HCT116 (cell line): Measurements from ENCODE around the gene GGT6. TPM values are rescaled to one million over a fixed set of nuclear protein-coding genes. Genes with fewer than 3 reads are reported as not detected.

ENCODE experiments used
- ATAC-seq: fragments of 200-7000 bp; cut with Tn5 transposase; 2 replicates; pipeline ENCODE4 v1.9.1; 2020; ENCODE audit warnings: mild to moderate bottlenecking, moderate library complexity
- BruUV-seq: library from RNA; stranded (reverse); fragments of 400-500 nt; replicated peaks from 2 replicates; lab custom pipeline; 2021; lab: Mats Ljungman, UMichigan
- CTCF ChIA-PET: fragments of 300-600 bp; sonication (Branson Sonifier 250); formaldehyde crosslinking; loops from one replicate; lab custom pipeline; 2021; ENCODE audit warnings: antibody characterized with exemption; lab: Charles Lee
- POLR2A ChIA-PET: fragments of 300-600, 350-600 bp; sonication (Branson Sonifier 250); formaldehyde crosslinking; loops from one replicate; lab custom pipeline; 2021; ENCODE audit warnings: antibody characterized with exemption; lab: Charles Lee
- RAD21 ChIA-PET, 2 experiments: fragments of 300-600 bp; sonication (Branson Sonifier 250); formaldehyde crosslinking; loops; one replicate each; lab custom pipeline; 2023; ENCODE audit warnings: low total read pairs in 2 of 2; ENCODE audit not compliant: uncharacterized antibody in 2 of 2, unreplicated experiment in 2 of 2, low non-redundant PET in 1 of 2; lab: Charles Lee
- DNase-seq: peaks from one replicate; pipeline ENCODE4 v3.0.0-alpha.2; 2010; ENCODE audit warnings: low read depth, low spot score
- H2AFZ ChIP-seq: fragments of 200-600 bp; shearing (Covaris generic), sonication (generic); 2 replicates; pipeline ENCODE4 v1.6.1; 2017; ENCODE audit warnings: low read depth, mixed run types, mixed read lengths, antibody characterized with exemption, low read length; ENCODE audit not compliant: poor library complexity, severe bottlenecking
- H3K27ac ChIP-seq: 2 replicates; pipeline ENCODE4 v1.5.1; 2012; ENCODE audit warnings: low read depth, low read length
- H3K27me3 ChIP-seq: fragments of 200-600 bp; sonication (generic); 2 replicates; pipeline ENCODE4 v1.6.1; 2016; ENCODE audit warnings: mixed run types, low read length, mixed read lengths; ENCODE audit not compliant: insufficient read depth
- H3K36me3 ChIP-seq, 2 experiments: fragments of 200-500 bp in 1 of 2; fragments of 200-600 bp in 1 of 2; sonication (Bioruptor generic) in 1 of 2; sonication (generic) in 1 of 2; 2 replicates each; pipeline versions ENCODE4 v1.5.1 to v1.6.1; 2014 to 2016; ENCODE audit warnings: low read length in 2 of 2, inconsistent platforms in 1 of 2, mixed read lengths in 1 of 2, mixed run types in 1 of 2; ENCODE audit not compliant: insufficient read depth in 2 of 2, control insufficient read depth in 1 of 2
- H3K4me1 ChIP-seq, 2 experiments: fragments of 200-600 bp in 1 of 2; sonication (generic) in 1 of 2; 2 replicates each; pipeline versions ENCODE4 v1.5.1 to v1.6.1; 2012 to 2017; ENCODE audit warnings: low read length in 2 of 2, inconsistent platforms in 1 of 2, mild to moderate bottlenecking in 1 of 2, mixed read lengths in 1 of 2, mixed run types in 1 of 2, moderate library complexity in 1 of 2; ENCODE audit not compliant: insufficient read depth in 2 of 2, control insufficient read depth in 1 of 2
- H3K4me2 ChIP-seq: fragments of 200-600 bp; sonication (generic); 2 replicates; pipeline ENCODE4 v1.6.1; 2017; ENCODE audit warnings: mixed run types, low read length, mixed read lengths
- H3K4me3 ChIP-seq, 2 experiments: fragments of 200-600 bp in 1 of 2; sonication (generic) in 1 of 2; replicated peaks in 1 of 2; 2 replicates each; pipeline ENCODE4 v1.5.1; 2011 to 2016; ENCODE audit warnings: low read length in 2 of 2, control low read depth in 1 of 2, low read depth in 1 of 2, mild to moderate bottlenecking in 1 of 2, mixed read lengths in 1 of 2, mixed run types in 1 of 2
- H3K79me2 ChIP-seq: fragments of 200-600 bp; sonication (generic); 2 replicates; pipeline ENCODE4 v1.6.1; 2017; ENCODE audit warnings: mild to moderate bottlenecking, mixed run types, low read length, moderate library complexity, mixed read lengths; ENCODE audit not compliant: insufficient read depth
- H3K9ac ChIP-seq: fragments of 200-600 bp; sonication (generic); 2 replicates; pipeline ENCODE4 v1.6.1; 2016; ENCODE audit warnings: low read length, mixed read lengths
- H3K9me2 ChIP-seq: fragments of 200-600 bp; sonication (generic), shearing (Covaris generic); 2 replicates; pipeline ENCODE4 v1.6.1; 2017; ENCODE audit warnings: mixed run types, mild to moderate bottlenecking, moderate library complexity; ENCODE audit not compliant: insufficient read depth
- H3K9me3 ChIP-seq, 2 experiments: fragments of 200-500 bp in 1 of 2; fragments of 200-600 bp in 1 of 2; sonication (Bioruptor generic) in 1 of 2; sonication (generic) in 1 of 2; 2 replicates each; pipeline ENCODE4 v1.6.1; 2014 to 2017; ENCODE audit warnings: low read length in 2 of 2, mixed read lengths in 2 of 2, inconsistent platforms in 1 of 2, low read depth in 1 of 2, mild to moderate bottlenecking in 1 of 2, mixed run types in 1 of 2, moderate library complexity in 1 of 2; ENCODE audit not compliant: control insufficient read depth in 1 of 2, insufficient read depth in 1 of 2
- H4K20me1 ChIP-seq: fragments of 200-600 bp; sonication (generic), shearing (Covaris generic); 2 replicates; pipeline ENCODE4 v1.6.1; 2017; ENCODE audit warnings: mixed run types, mild to moderate bottlenecking, moderate library complexity; ENCODE audit not compliant: insufficient read depth
- CBX3 ChIP-seq: IDR thresholded peaks from 2 replicates; pipeline ENCODE4 v1.6.1; 2012; ENCODE audit warnings: low read depth
- CEBPB ChIP-seq: IDR thresholded peaks from 2 replicates; pipeline ENCODE4 v1.6.1; 2012; ENCODE audit warnings: low read depth
- EGR1 ChIP-seq: IDR thresholded peaks from 2 replicates; pipeline ENCODE4 v1.6.1; 2012; ENCODE audit warnings: low read depth
- EZH2 ChIP-seq: fragments of 200-600 bp; sonication (generic); IDR thresholded peaks from 2 replicates; pipeline ENCODE4 v1.6.1; 2017; ENCODE audit warnings: antibody characterized with exemption, mixed run types
- FOSL1 ChIP-seq: IDR thresholded peaks from 2 replicates; pipeline ENCODE4 v1.6.1; 2012; ENCODE audit warnings: low read depth
- JUND ChIP-seq: IDR thresholded peaks from 2 replicates; pipeline ENCODE4 v1.6.1; 2012
- POLR2A ChIP-seq: IDR thresholded peaks from 2 replicates; pipeline ENCODE4 v1.7.0; 2011; ENCODE audit warnings: borderline replicate concordance; ENCODE audit not compliant: insufficient read depth, insufficient read length; ENCODE audit errors: extremely low read depth
- POLR2AphosphoS5 ChIP-seq: IDR thresholded peaks from 2 replicates; pipeline ENCODE4 v1.6.1; 2011; ENCODE audit warnings: mild to moderate bottlenecking, low read depth, low read length, moderate library complexity
- RAD21 ChIP-seq: IDR thresholded peaks from 2 replicates; pipeline ENCODE4 v1.6.1; 2012; ENCODE audit warnings: low read depth, mild to moderate bottlenecking
- SP1 ChIP-seq: IDR thresholded peaks from 2 replicates; pipeline ENCODE4 v1.6.1; 2012; ENCODE audit warnings: low read depth
- SRF ChIP-seq: IDR thresholded peaks from 2 replicates; pipeline ENCODE4 v1.6.1; 2012; ENCODE audit warnings: low read depth
- TCF7L2 ChIP-seq: IDR thresholded peaks from 2 replicates; pipeline ENCODE4 v1.7.0; 2011; ENCODE audit warnings: borderline replicate concordance, inconsistent platforms; ENCODE audit not compliant: insufficient read depth, insufficient read length; ENCODE audit errors: extremely low read depth
- YY1 ChIP-seq: IDR thresholded peaks from 2 replicates; pipeline ENCODE4 v1.6.1; 2011; ENCODE audit warnings: low read length, low read depth, moderate library complexity, mild to moderate bottlenecking; ENCODE audit not compliant: insufficient replicate concordance; ENCODE audit errors: extremely low read depth
- ZNF274 ChIP-seq: fragments of 200-500 bp; sonication (Bioruptor generic); IDR thresholded peaks from 2 replicates; pipeline ENCODE4 v1.6.1; 2014; ENCODE audit warnings: mild to moderate bottlenecking, low read depth, low read length, inconsistent platforms
- intact Hi-C: fragments of 100-400 bp; cut with micrococcal nuclease; formaldehyde crosslinking; loops from 2 replicates; pipeline ENCODE4 v1.10.0; 2022
- total RNA-seq: library from RNA; stranded (reverse); gene quantifications from one replicate; pipeline ENCODE4 v1.2.1, GENCODE V29; 2021; ENCODE audit not compliant: unreplicated experiment
- TF ChIP-seq, protein P1 (sequence below): IDR thresholded peaks from 2 replicates; pipeline ENCODE4 v1.6.1; 2012; ENCODE audit warnings: low read depth
- TF ChIP-seq, protein P2 (sequence below): IDR thresholded peaks from 2 replicates; pipeline ENCODE4 v1.6.1; 2012
- TF ChIP-seq, protein P3 (sequence below), 3 experiments: fragments of 200-600 bp in 1 of 3; sonication (generic) in 1 of 3; IDR thresholded peaks in 2 of 3; conservative IDR thresholded peaks in 1 of 3; 2 replicates each; pipeline ENCODE4 v1.5.1; 2012 to 2017; ENCODE audit warnings: low read depth in 2 of 3, low read length in 2 of 3, antibody characterized with exemption in 1 of 3, borderline replicate concordance in 1 of 3, control low read depth in 1 of 3, mild to moderate bottlenecking in 1 of 3, mixed read lengths in 1 of 3, mixed run types in 1 of 3, moderate library complexity in 1 of 3; ENCODE audit not compliant: insufficient read depth in 1 of 3
- TF ChIP-seq, protein P4 (sequence below): IDR thresholded peaks from 2 replicates; pipeline ENCODE4 v1.6.1; 2012
- TF ChIP-seq, protein P5 (sequence below): IDR thresholded peaks from 2 replicates; pipeline ENCODE4 v1.6.1; 2011; ENCODE audit warnings: mild to moderate bottlenecking, low read length, moderate library complexity; ENCODE audit not compliant: insufficient replicate concordance; ENCODE audit errors: extremely low read depth

GGT6 gene
- total RNA-seq, 1 experiment from 2014 or later = 0.10 TPM

DNA sequence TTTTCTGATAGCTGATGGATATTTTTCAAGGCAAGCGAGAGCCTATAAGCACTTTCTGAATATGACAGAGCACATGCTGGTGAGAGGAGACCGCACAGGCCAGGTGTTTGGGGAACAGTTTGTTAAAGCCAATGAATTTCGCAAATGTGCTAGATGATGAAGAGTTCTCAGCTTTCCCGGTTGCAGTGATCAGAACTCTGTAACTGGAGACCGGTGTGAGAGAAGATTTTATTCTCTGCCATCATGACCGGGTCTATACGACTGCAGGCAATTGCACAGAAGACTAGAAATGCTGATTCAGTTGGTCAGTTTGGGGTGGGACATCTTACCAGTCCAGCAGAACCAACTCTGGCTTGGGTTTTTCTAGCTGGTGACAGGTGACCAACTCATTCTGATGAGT is 49.4 kb upstream of the GGT6 start (continued):
- TF ChIP-seq, protein P1, sequence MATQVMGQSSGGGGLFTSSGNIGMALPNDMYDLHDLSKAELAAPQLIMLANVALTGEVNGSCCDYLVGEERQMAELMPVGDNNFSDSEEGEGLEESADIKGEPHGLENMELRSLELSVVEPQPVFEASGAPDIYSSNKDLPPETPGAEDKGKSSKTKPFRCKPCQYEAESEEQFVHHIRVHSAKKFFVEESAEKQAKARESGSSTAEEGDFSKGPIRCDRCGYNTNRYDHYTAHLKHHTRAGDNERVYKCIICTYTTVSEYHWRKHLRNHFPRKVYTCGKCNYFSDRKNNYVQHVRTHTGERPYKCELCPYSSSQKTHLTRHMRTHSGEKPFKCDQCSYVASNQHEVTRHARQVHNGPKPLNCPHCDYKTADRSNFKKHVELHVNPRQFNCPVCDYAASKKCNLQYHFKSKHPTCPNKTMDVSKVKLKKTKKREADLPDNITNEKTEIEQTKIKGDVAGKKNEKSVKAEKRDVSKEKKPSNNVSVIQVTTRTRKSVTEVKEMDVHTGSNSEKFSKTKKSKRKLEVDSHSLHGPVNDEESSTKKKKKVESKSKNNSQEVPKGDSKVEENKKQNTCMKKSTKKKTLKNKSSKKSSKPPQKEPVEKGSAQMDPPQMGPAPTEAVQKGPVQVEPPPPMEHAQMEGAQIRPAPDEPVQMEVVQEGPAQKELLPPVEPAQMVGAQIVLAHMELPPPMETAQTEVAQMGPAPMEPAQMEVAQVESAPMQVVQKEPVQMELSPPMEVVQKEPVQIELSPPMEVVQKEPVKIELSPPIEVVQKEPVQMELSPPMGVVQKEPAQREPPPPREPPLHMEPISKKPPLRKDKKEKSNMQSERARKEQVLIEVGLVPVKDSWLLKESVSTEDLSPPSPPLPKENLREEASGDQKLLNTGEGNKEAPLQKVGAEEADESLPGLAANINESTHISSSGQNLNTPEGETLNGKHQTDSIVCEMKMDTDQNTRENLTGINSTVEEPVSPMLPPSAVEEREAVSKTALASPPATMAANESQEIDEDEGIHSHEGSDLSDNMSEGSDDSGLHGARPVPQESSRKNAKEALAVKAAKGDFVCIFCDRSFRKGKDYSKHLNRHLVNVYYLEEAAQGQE = no peak
- TF ChIP-seq FOSL1 (no peak), CEBPB (no peak), EZH2 (no peak)
- TF ChIP-seq, all 23 proteins: peak for 0

DNA sequence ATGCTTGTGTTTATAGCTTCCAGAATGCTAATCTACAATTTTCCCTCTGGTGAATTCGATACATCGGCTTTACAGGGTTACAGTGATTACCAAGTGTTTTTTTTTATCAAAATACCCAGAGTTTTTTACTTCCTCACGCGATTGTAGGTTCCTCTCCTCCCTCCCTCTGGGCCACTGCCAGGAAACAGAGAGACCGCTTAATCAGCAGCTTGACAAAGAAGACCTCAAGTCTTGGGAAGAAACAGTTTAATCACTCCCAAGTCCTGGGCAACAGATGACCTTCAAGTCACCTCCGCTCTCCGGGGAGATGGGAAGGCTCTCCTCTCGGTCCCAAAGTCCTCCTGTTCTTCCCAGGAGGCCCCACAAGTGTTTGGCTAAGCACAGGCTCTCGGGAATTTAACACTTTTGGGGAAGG is 47.4 kb upstream of the GGT6 start:
- H3K4me3 ChIP-seq = no peak overlapping the region
- BruUV-seq = no TSS peak
- TF ChIP-seq JUND (no peak), TCF7L2 (no peak), POLR2A (no peak), SP1 (no peak), RAD21 (no peak), ZNF274 (no peak), SRF (no peak), EGR1 (no peak), POLR2AphosphoS5 (no peak), YY1 (no peak), CBX3 (no peak)
- TF ChIP-seq, protein P2, sequence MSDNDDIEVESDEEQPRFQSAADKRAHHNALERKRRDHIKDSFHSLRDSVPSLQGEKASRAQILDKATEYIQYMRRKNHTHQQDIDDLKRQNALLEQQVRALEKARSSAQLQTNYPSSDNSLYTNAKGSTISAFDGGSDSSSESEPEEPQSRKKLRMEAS = no peak
- TF ChIP-seq, protein P3, sequence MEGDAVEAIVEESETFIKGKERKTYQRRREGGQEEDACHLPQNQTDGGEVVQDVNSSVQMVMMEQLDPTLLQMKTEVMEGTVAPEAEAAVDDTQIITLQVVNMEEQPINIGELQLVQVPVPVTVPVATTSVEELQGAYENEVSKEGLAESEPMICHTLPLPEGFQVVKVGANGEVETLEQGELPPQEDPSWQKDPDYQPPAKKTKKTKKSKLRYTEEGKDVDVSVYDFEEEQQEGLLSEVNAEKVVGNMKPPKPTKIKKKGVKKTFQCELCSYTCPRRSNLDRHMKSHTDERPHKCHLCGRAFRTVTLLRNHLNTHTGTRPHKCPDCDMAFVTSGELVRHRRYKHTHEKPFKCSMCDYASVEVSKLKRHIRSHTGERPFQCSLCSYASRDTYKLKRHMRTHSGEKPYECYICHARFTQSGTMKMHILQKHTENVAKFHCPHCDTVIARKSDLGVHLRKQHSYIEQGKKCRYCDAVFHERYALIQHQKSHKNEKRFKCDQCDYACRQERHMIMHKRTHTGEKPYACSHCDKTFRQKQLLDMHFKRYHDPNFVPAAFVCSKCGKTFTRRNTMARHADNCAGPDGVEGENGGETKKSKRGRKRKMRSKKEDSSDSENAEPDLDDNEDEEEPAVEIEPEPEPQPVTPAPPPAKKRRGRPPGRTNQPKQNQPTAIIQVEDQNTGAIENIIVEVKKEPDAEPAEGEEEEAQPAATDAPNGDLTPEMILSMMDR (IDR thresholded peaks at IDR 0.05 in 2 of 3, conservative IDR thresholded peaks at IDR 0.05 in 1 of 3; ENCODE audit: borderline replicate concordance in 1 of 3, insufficient read depth in 1 of 3, low read depth in 2 of 3, low read length in 2 of 3) = no peak
- TF ChIP-seq, protein P4, sequence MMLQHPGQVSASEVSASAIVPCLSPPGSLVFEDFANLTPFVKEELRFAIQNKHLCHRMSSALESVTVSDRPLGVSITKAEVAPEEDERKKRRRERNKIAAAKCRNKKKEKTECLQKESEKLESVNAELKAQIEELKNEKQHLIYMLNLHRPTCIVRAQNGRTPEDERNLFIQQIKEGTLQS = no peak
- TF ChIP-seq, protein P5, sequence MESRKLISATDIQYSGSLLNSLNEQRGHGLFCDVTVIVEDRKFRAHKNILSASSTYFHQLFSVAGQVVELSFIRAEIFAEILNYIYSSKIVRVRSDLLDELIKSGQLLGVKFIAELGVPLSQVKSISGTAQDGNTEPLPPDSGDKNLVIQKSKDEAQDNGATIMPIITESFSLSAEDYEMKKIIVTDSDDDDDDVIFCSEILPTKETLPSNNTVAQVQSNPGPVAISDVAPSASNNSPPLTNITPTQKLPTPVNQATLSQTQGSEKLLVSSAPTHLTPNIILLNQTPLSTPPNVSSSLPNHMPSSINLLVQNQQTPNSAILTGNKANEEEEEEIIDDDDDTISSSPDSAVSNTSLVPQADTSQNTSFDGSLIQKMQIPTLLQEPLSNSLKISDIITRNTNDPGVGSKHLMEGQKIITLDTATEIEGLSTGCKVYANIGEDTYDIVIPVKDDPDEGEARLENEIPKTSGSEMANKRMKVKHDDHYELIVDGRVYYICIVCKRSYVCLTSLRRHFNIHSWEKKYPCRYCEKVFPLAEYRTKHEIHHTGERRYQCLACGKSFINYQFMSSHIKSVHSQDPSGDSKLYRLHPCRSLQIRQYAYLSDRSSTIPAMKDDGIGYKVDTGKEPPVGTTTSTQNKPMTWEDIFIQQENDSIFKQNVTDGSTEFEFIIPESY = no peak
- TF ChIP-seq, all 23 proteins: peak for 0
- Histone ChIP-seq H3K4me2 (no peak overlapping the region), H3K4me1 (no peaks in the 10 kb centered on the region; a peak in 1 of 4 replicates), H3K27me3 (no peaks in the 10 kb centered on the region), H3K9me3 (no peaks in the 10 kb centered on the region), H3K9ac (no peak overlapping the region), H3K9me2 (no peaks in the 10 kb centered on the region), H3K79me2 (no peaks in the 10 kb centered on the region), H3K27ac (no peak overlapping the region), H2AFZ (no peak overlapping the region), H4K20me1 (no peaks in the 10 kb centered on the region), H3K36me3 (no peaks in the 10 kb centered on the region)
- DNase-seq (no peak), ATAC-seq (no peak)
- intact Hi-C loops = no loop called here
- ChIA-PET RAD21 (no interaction called here), POLR2A (no interaction called here), CTCF (interaction anchor here (1.2 kb wide), 1 partner anchor 41 kb away, joined by 4 read pairs; no protein-coding TSS in a partner anchor)
